Left renal pelvis (tissue), 4 donors: ENCODE data around the gene TBC1D22A. TPM values are rescaled to one million over a fixed set of nuclear protein-coding genes. Genes with fewer than 3 reads are reported as not detected.

Experiments
- DNase-seq, 4 donors: peaks; one replicate each; pipeline ENCODE4 v3.0.0-alpha.2; 2013; ENCODE audit warnings: low read depth in 4 of 4, low spot score in 3 of 4
- polyA plus RNA-seq, 4 donors: library from polyadenylated mRNA; unstranded; fragments of 120-200 nt; gene quantifications; one replicate each; pipeline ENCODE4 v1.2.1, GENCODE V29; 2013; ENCODE audit not compliant: insufficient read length in 4 of 4

TBC1D22A gene
- polyA plus RNA-seq, 4 donors: 14.3 to 19.3 (median 15.7) TPM

DNA sequence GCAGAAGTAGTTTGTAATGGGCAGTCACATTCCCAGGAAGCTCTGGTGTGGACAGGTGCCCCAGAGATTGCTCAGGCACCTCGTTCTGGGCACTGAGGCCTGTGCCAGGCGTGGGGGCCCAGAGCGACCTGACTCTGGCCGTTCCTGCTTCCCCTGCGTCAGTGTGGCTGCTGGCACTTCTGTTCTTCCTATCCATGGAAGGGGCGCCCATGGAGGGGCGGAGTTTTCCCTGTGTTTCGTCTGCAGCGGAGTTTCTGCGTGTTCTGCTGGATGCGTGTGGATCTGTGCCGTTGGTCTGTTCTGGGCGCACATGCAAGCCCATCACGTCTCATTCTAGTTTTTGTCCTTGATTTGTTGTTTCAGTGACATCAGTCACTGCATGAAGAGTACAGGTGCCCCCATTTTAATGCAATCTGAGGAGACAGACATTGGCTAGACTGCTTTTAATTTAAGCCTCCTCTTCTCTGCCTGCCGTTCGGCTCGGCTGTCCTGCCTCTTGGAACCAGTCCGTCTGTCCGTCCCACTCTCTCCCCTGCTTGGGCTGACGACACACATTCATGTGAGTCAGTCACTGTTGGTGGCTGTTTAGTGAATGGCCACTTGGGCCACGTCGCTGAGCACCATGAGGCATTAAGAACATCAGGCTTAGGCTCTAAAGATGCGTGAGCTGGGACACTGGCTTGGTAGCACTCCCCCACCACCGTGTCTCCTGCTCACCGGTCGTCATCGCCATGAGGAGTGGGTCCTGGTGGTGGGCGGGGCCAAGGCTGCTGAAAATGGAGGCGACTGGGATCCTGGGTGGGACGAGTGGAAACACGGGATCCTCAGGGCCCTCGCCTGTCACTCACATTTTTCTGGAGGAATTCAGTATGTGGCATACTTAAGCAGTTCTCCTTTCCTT lies 255.8 kb downstream of the TBC1D22A start:
- DNase-seq: no peak

DNA sequence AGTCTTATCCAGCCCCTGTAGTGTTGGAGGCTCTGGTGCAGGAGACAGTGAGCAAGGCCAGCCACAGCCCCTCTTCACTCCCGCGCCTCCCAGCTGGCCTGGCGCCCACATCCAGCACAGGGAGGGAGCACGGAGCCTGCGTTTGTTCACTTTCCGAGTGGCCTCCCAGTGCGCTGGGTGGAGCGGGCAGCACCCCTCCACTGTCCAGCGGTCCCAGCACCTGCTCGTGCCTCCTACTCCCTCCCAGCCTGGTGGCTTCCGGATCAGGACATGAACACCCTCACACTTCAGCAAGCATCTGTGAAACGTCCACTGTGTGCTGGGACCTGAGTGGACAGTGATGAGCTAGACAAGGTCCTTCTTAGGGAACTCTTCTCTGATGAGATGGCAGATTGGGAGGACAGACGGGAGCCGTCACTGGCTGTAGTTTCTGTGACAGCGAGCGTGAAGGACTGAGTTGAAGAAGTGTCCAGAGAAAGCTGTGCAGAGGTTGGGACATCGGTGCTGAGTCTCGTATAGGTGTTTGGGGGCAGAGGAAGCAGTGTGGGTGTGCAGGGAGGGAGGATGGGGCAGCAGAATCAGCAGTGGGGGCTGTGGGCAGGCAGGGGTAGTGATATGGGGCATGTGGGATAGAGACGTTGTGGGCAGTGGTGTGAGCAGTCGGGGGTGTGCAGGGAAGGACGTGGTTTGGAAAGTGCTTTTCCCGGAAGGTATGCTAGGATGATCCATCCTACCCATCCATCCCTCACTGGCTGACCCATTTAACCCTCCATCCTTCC lies 256.8 kb downstream of the TBC1D22A start:
- no peak for DNase-seq

GRCh38 chr22:47020166-47020565 lies 257.7 kb downstream of the TBC1D22A start:
- no peak for DNase-seq

DNA sequence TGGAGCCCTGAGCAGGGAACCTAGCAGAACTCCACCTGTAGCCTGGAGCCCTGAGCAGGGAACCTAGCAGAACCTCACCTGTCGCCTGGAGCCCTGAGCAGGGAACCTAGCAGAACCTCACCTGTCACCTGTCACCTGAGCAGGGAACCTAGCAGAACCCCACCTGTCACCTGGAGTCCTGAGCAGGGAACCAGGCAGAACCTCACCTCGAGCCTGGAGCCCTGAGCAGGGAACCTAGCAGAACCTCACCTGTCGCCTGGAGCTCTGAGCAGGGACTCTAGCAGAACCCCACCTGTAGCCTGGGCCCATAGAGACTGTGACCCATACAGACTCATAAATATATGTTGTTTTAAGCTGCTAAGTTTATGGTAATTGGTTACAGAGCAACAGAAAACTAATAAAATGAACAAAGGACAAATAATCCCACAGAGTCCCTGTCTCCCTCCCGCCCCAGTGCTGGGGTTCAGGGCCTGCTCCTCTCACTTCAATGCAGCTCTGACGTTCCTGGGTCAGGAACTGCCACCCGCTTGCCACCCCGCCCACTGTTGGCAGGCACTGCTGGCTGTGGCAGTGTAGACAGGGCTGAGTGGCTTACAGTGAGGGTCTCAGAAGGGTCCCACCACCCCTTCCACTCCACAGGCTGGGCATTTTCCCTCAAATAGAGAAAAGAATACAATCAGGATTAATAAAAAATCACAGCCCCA lies 259.1 kb downstream of the TBC1D22A start:
- DNase-seq: no peak

- DNase-seq: no peak
Measured at GRCh38 chr22:47022075-47022473, 259.6 kb downstream of the TBC1D22A start.

GRCh38 chr22:47022475-47022874 lies 260.0 kb downstream of the TBC1D22A start:
- no peak for DNase-seq

- DNase-seq: no peak
Measured at GRCh38 chr22:47023871-47024270, 261.4 kb downstream of the TBC1D22A start.

GRCh38 chr22:47027766-47028165 lies 265.3 kb downstream of the TBC1D22A start:
- DNase-seq: no peak

- DNase-seq: no peak
Measured at GRCh38 chr22:47029244-47030074, 267.0 kb downstream of the TBC1D22A start.

- no peak for DNase-seq
Measured at GRCh38 chr22:47030143-47030661, 267.8 kb downstream of the TBC1D22A start.

- no peak for DNase-seq
Measured at GRCh38 chr22:47030881-47031627, 268.6 kb downstream of the TBC1D22A start.

GRCh38 chr22:47031628-47031915 lies 269.1 kb downstream of the TBC1D22A start:
- DNase-seq: no peak

- no peak for DNase-seq
Measured at GRCh38 chr22:47032091-47032943, 269.9 kb downstream of the TBC1D22A start.

DNA sequence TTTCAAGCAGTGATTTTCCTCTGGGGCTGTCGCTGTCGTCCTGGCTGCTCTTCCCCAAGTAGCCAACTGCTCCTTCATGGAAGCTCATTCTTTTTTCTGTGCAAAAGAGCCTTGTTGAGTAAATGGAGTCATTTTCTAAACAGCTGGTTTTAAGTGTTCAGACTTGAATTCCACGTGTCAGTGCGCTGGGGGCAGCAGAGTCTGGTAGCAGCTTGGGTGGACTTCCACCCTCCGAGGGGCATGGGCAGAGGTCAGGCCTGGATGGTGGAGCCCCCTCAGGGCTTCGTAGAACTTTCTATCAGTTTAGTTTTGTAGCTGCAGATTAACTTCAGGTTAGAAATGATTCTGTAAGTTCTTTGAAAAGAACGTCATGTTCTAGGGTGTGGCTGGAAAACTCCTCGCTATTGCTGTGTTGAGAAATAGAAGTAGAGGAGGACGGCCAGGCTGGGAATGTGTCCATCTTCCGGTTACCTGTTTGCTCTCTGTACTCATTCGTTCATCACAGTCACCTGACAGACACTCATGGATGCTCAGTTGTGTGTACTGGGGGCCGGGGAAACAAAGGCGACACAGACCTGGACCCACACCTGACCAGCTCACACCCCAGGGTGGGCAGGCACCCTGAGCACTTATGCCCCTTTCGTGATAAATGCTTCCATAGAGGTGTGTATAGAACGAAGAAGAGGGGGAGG lies 270.7 kb downstream of the TBC1D22A start:
- no peak for DNase-seq

- DNase-seq: no peak
Measured at GRCh38 chr22:47033648-47034000, 271.2 kb downstream of the TBC1D22A start.

DNA sequence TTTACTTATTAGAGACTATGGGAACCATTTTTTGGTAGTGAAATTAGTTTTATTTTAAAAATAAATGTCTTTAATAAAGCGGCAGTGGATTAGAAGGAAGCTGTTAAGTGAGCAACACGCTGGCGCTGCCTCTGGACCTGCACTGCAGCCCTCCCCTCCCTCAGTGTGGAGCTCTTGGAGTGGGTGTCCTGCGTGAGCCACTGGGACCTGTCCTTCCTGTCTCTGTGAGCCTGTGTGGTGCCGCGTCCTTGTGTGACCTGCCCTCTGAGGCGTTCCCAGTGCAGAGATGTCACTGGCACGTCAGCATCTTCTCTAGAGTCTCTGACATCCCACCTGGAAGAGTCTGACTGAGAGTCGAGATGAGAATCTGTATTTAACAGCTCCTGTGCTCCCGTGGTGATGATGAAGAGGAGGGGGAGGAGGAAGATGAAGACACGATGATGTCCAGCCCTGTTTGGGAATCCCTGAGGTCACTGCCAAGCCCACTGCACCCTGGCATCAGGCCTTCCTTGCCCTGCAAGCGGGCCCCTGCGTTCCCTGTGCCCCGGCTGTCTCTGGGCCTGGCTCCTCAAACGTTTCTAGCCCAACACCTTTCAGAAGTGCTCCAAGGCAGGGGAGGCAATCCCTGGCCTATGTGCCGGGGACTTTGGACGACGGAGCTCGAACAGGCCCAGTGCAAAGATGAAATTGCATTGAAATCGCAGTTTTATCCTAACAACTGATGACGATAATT lies 271.8 kb downstream of the TBC1D22A start:
- no peak for DNase-seq

- no peak for DNase-seq
Measured at GRCh38 chr22:47034905-47035419, 272.5 kb downstream of the TBC1D22A start.
